GM12878 (cell line): ENCODE data around the gene PSMA7. TPM values are rescaled to one million over a fixed set of nuclear protein-coding genes. Genes with fewer than 3 reads are reported as not detected.

Experiments used
- ATAC-seq: fragments of 200-7000 bp; cut with Tn5 transposase; 3 replicates; pipeline ENCODE4 v1.9.1; 2020; ENCODE audit warnings: mild to moderate bottlenecking, moderate library complexity
- BruUV-seq: library from RNA; stranded (reverse); fragments of 400-500 nt; replicated peaks from 2 replicates; lab custom pipeline; 2021; lab: Mats Ljungman, UMichigan
- CTCF ChIA-PET: fragments of 300-600 bp; sonication (Branson Sonifier 250); formaldehyde crosslinking; extraction: SDS; loops from one replicate; lab custom pipeline; 2021; ENCODE audit warnings: inconsistent platforms; lab: Yijun Ruan, JAX
- POLR2A ChIA-PET: fragments of 350-600 bp; formaldehyde crosslinking; extraction: SDS; loops from one replicate; lab custom pipeline; 2021; ENCODE audit warnings: inconsistent platforms; lab: Charles Lee
- RAD21 ChIA-PET: fragments of 300-600 bp; sonication (Branson Sonifier 250); formaldehyde crosslinking; loops from one replicate; lab custom pipeline; 2023; ENCODE audit warnings: antibody characterized with exemption; ENCODE audit not compliant: unreplicated experiment; lab: Charles Lee
- SMC1A ChIA-PET: fragments of 300-600 bp; sonication (Branson Sonifier 250); formaldehyde crosslinking; loops from one replicate; lab custom pipeline; 2023; ENCODE audit not compliant: unreplicated experiment, uncharacterized antibody; lab: Charles Lee
- DNase-seq: peaks from one replicate; pipeline ENCODE4 v3.0.0-alpha.2; 2011; ENCODE audit warnings: low read depth, low spot score
- FAIRE-seq: peaks from 3 replicates; lab custom pipeline; 2011; peaks lifted over from hg19 to GRCh38; lab: Jason Lieb, UNC
- H2AFZ ChIP-seq: 2 replicates; pipeline ENCODE4 v1.6.0; 2011; ENCODE audit warnings: low read depth, low read length, control low read depth; ENCODE audit not compliant: control insufficient read depth
- H3K27ac ChIP-seq: 2 replicates; pipeline ENCODE4 v1.5.1; 2011; ENCODE audit warnings: control low read depth; ENCODE audit not compliant: control insufficient read depth, insufficient read depth
- H3K27me3 ChIP-seq, 2 experiments: replicated peaks in 1 of 2; 2 replicates each; pipeline versions ENCODE4 v1.6.0 to v1.6.1; 2011; ENCODE audit warnings: low read length in 1 of 2; ENCODE audit not compliant: control insufficient read depth in 2 of 2, insufficient read depth in 2 of 2
- H3K36me3 ChIP-seq, 2 experiments: 2 replicates each; pipeline ENCODE4 v1.5.1; 2011; ENCODE audit warnings: low read length in 1 of 2; ENCODE audit not compliant: control insufficient read depth in 2 of 2, insufficient read depth in 2 of 2
- H3K4me1 ChIP-seq: 2 replicates; pipeline ENCODE4 v1.6.1; 2011; ENCODE audit warnings: mild to moderate bottlenecking, low read length, moderate library complexity, mixed read lengths; ENCODE audit not compliant: control insufficient read depth, insufficient read depth
- H3K4me2 ChIP-seq: 2 replicates; pipeline ENCODE4 v1.6.0; 2011; ENCODE audit warnings: control low read depth; ENCODE audit not compliant: control insufficient read depth, insufficient read depth
- H3K4me3 ChIP-seq: fragments of 200-600 bp; sonication (generic); 2 replicates; pipeline ENCODE4 v1.5.1; 2016
- H3K79me2 ChIP-seq: 2 replicates; pipeline ENCODE4 v1.6.0; 2011; ENCODE audit warnings: low read length; ENCODE audit not compliant: control insufficient read depth, insufficient read depth
- H3K9ac ChIP-seq: 2 replicates; pipeline ENCODE4 v1.8.0; 2011; ENCODE audit warnings: low read length, control low read depth, mixed read lengths; ENCODE audit not compliant: control insufficient read depth, insufficient read depth
- H3K9me3 ChIP-seq: replicated peaks from 3 replicates; pipeline ENCODE4 v1.5.1; 2011; ENCODE audit warnings: mild to moderate bottlenecking, low read length; ENCODE audit not compliant: control insufficient read depth, insufficient read depth
- H4K20me1 ChIP-seq: 2 replicates; pipeline ENCODE4 v1.6.0; 2011; ENCODE audit not compliant: control insufficient read depth, insufficient read depth
- EED ChIP-seq: sonication (generic); IDR thresholded peaks from 2 replicates; pipeline ENCODE4 v1.6.1; 2016; ENCODE audit warnings: antibody characterized with exemption, low read depth
- EP300 ChIP-seq, 2 experiments: fragments of 150-350 bp in 1 of 2; IDR thresholded peaks; 2 replicates each; pipeline ENCODE4 v1.6.1; 2011 to 2012; ENCODE audit warnings: low read depth in 2 of 2, low read length in 2 of 2, borderline replicate concordance in 1 of 2, improper control_type of control experiment in 1 of 2, inconsistent platforms in 1 of 2; ENCODE audit not compliant: control insufficient read depth in 1 of 2
- POLR2A ChIP-seq: IDR thresholded peaks from 2 replicates; pipeline ENCODE4 v1.6.1; 2011; ENCODE audit warnings: low read depth, mild to moderate bottlenecking, low read length
- SREBF1 ChIP-seq: IDR thresholded peaks from 2 replicates; pipeline ENCODE4 v1.6.1; 2012; ENCODE audit warnings: mild to moderate bottlenecking, low read length
- USF1 ChIP-seq: IDR thresholded peaks from 2 replicates; pipeline ENCODE4 v1.6.1; 2011; ENCODE audit warnings: borderline replicate concordance, low read depth, mild to moderate bottlenecking, moderate library complexity, mixed read lengths, low read length; ENCODE audit not compliant: insufficient read depth; ENCODE audit errors: extremely low read length
- WGBS: methylation state at CpG from one replicate; pipeline ENCODE4 v1.1.6; 2016; ENCODE audit warnings: low lambda C conversion rate; ENCODE audit not compliant: insufficient replicate concordance, insufficient coverage; ENCODE audit errors: missing lambda C conversion rate; 5-methylcytosine and 5-hydroxymethylcytosine counted together
- in situ Hi-C: fragments of 300-500 bp; cut with MboI; formaldehyde crosslinking; loops from 9 replicates; pipeline ENCODE4 v1.14.3; 2018; ENCODE audit warnings: mixed read lengths
- intact Hi-C: fragments of 100-400 bp; cut with micrococcal nuclease; formaldehyde crosslinking; loops from one replicate; pipeline ENCODE4 v1.14.2; 2022; ENCODE audit not compliant: unreplicated experiment
- polyA plus RNA-seq, 11 experiments: library from polyadenylated mRNA; depleted of rRNA in 4 of 11; unstranded in 6 of 11; stranded (reverse) in 5 of 11; fragments of >200 nt; fragmentation: Nextera tagmentation in 4 of 11; fragmentation: Illumina TruSeq in 1 of 11; extraction: Ambion mirVana in 4 of 11; extraction: Trizol in 1 of 11; gene quantifications; 1 replicate in 1 of 11; 2 replicates in 10 of 11; pipeline versions ENCODE4 v1.2.1 to v1.2.3, GENCODE V29; 2011 to 2016; ENCODE audit warnings: inconsistent platforms in 2 of 11, missing spikeins in 2 of 11, low read depth in 1 of 11
- total RNA-seq, 4 experiments: library from RNA; depleted of rRNA in 3 of 4; stranded (reverse); fragments of >200 nt in 3 of 4; fragmentation: Illumina TruSeq in 1 of 4; extraction: Trizol in 1 of 4; gene quantifications; 2 replicates each; pipeline versions ENCODE4 v1.2.1 to v1.2.3, GENCODE V29; 2013 to 2021
- TF ChIP-seq, protein P1 (sequence below): IDR thresholded peaks from 2 replicates; pipeline ENCODE4 v1.6.1; 2012; ENCODE audit warnings: improper control_type of control experiment, low read depth, low read length; ENCODE audit not compliant: insufficient replicate concordance

PSMA7 gene
- total and polyA plus RNA-seq, 10 of the 15 experiments (the other 5 are each of a cell fraction or from before 2014, with no cell fraction given) = 216 to 857 (median 368) TPM

DNA sequence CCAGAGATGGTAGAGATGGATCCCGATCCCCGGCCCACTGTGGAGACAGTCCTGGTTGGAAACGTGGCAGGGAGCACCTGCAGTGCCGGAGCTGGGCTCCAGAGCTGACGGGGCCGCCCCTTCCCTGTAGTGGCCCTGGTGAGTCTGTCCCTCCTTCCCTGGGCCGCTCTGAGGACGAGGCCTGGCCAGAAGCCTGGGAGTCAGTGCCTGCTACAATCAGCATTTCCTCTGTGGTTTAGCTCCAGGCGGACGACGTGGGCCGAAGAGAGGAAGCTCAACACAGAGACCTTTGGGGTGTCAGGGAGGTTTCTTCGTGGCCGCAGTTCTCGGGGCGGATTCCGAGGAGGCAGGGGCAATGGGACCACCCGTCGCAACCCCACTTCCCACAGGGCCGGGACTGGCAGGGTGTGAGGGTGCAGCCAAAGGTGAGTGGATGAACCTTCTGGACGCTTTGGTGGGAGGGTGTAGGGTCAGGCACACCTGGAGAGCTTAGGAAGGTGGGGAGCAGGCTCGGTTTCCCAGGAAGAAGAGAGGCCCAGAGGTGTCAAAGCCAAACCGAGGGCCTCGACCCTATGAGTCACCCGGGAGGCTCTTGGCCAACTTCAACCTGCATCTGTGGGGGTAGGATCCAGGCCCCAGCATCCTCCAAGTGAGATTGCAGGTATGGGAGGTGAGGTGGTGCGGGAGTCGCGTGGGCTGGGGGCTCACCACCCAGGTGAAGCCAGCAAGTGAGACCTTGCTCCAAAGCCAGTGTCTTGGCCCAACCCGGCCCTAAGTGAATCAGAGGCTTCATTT lies 9.9 kb downstream of the PSMA7 start:
- Histone ChIP-seq H3K4me3 (no peak overlapping the region), H3K36me3 (peaks cover 45 to 46% of the 10 kb centered on the region in 2 experiments), H4K20me1 (peaks cover 4% of the 10 kb centered on the region; the same call in 1 of the 2 replicates), H3K9me3 (no peaks in the 10 kb centered on the region), H3K9ac (no peak overlapping the region), H3K79me2 (no peaks in the 10 kb centered on the region; the same call in none of the 2 replicates), H3K4me2 (no peak overlapping the region), H3K4me1 (no peaks in the 10 kb centered on the region), H2AFZ (no peak overlapping the region), H3K27me3 (no peaks in the 10 kb centered on the region), H3K27ac (no peak overlapping the region)
- in situ Hi-C loops = no loop called here
- DNase-seq (no peak), ATAC-seq (no peak), FAIRE-seq (no peak)
- 66% methylated on average over 29 of the region's 29 CpGs for WGBS
- no TSS peak for BruUV-seq
- ChIA-PET RAD21 (no interaction called here), SMC1A (interaction anchor here (1.4 kb wide), 1 partner anchor 12 kb away, joined by 4 read pairs; no protein-coding TSS in a partner anchor), POLR2A (interaction anchor here (0.8 kb wide), 1 partner anchor 65 kb away, joined by 3 read pairs; no protein-coding TSS in a partner anchor), CTCF (interaction anchor here (2.4 to 3.5 kb wide), 2 partner anchors 8 to 122 kb away, joined by 6 to 35 read pairs; no protein-coding TSS in a partner anchor)
- TF ChIP-seq, protein P1, sequence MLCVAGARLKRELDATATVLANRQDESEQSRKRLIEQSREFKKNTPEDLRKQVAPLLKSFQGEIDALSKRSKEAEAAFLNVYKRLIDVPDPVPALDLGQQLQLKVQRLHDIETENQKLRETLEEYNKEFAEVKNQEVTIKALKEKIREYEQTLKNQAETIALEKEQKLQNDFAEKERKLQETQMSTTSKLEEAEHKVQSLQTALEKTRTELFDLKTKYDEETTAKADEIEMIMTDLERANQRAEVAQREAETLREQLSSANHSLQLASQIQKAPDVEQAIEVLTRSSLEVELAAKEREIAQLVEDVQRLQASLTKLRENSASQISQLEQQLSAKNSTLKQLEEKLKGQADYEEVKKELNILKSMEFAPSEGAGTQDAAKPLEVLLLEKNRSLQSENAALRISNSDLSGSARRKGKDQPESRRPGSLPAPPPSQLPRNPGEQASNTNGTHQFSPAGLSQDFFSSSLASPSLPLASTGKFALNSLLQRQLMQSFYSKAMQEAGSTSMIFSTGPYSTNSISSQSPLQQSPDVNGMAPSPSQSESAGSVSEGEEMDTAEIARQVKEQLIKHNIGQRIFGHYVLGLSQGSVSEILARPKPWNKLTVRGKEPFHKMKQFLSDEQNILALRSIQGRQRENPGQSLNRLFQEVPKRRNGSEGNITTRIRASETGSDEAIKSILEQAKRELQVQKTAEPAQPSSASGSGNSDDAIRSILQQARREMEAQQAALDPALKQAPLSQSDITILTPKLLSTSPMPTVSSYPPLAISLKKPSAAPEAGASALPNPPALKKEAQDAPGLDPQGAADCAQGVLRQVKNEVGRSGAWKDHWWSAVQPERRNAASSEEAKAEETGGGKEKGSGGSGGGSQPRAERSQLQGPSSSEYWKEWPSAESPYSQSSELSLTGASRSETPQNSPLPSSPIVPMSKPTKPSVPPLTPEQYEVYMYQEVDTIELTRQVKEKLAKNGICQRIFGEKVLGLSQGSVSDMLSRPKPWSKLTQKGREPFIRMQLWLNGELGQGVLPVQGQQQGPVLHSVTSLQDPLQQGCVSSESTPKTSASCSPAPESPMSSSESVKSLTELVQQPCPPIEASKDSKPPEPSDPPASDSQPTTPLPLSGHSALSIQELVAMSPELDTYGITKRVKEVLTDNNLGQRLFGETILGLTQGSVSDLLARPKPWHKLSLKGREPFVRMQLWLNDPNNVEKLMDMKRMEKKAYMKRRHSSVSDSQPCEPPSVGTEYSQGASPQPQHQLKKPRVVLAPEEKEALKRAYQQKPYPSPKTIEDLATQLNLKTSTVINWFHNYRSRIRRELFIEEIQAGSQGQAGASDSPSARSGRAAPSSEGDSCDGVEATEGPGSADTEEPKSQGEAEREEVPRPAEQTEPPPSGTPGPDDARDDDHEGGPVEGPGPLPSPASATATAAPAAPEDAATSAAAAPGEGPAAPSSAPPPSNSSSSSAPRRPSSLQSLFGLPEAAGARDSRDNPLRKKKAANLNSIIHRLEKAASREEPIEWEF = no peak
- no peak for TF ChIP-seq SREBF1
- TF ChIP-seq EP300 (IDR thresholded peaks at IDR 0.05; ENCODE audit: borderline replicate concordance in 1 of 2, control insufficient read depth in 1 of 2, low read depth in 2 of 2, low read length in 2 of 2) = no peak
- no peak for TF ChIP-seq USF1
- no peak for TF ChIP-seq EED
- TF ChIP-seq POLR2A = no peak
- intact Hi-C loops = no loop called here
